H1 (cell line): ENCODE results near the gene UCHL1. TPM values are rescaled to one million over a fixed set of nuclear protein-coding genes. Genes with fewer than 3 reads are reported as not detected.

ENCODE experiments used
- CEBPB ChIP-seq: IDR thresholded peaks from 2 replicates; pipeline ENCODE4 v1.6.1; 2012; ENCODE audit warnings: low read depth, low read length
- HDAC6 ChIP-seq: IDR thresholded peaks from one replicate; pipeline ENCODE4 v1.7.1; 2012; ENCODE audit warnings: low read depth, mild to moderate bottlenecking, inconsistent platforms, low read length, moderate library complexity
- TBP ChIP-seq: IDR thresholded peaks from 2 replicates; pipeline ENCODE4 v1.6.1; 2011; ENCODE audit warnings: low read depth, low read length, improper control_type of control experiment
- polyA plus RNA-seq, 7 experiments: library from polyadenylated mRNA; depleted of rRNA in 3 of 7; stranded (reverse) in 5 of 7; unstranded in 2 of 7; fragments of >200 nt in 5 of 7; fragments of 200-250 nt in 2 of 7; gene quantifications; 1 replicate in 5 of 7; 2 replicates in 1 of 7; 4 replicates in 1 of 7; pipeline versions ENCODE4 v1.2.1 to v1.2.3, GENCODE V29; 2011 to 2013; ENCODE audit warnings: missing spikeins in 2 of 7, mixed read lengths in 2 of 7
- total RNA-seq: library from RNA; stranded (reverse); fragmentation: NEBNext Ultra II Directional; extraction: Animal tissue kit (Norgen Biotek cat#: 25700); gene quantifications from 2 replicates; pipeline ENCODE4 v1.2.1, GENCODE V29; 2021

The UCHL1 gene
- total and polyA plus RNA-seq, 2 of the 8 experiments (the other 6 are each of a cell fraction or from before 2014, with no cell fraction given): 781 to 1,717 TPM

DNA sequence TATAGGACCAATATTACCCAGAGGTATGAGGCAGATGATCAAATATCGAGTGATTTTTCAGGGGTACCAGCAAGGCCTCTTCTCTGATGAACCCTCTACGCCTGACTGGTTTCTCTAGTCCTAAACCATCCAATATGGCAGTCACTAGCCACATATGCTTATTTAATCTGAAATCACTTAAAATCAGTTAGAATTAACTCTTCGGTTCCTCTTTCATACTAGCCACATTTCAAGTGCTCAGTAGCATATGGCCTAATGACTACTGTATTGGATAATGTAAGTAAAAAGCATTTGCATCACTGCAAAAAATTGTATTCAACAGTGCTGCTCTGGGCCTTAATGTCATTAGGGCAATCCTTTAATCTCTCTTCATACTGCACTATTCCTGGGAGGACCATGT lies 38.0 kb upstream of the UCHL1 start (continued):
- TF ChIP-seq HDAC6 (no peak), CEBPB (no peak), TBP (no peak)
